HG03039 (cell line): Measurements from ENCODE around the gene AXIN1.

Source experiments
- ATAC-seq: cut with Tn5 transposase; IDR thresholded peaks from one replicate; pipeline ENCODE4 v1.9.1; 2021; ENCODE audit warnings: mild to moderate bottlenecking, moderate library complexity; ENCODE audit not compliant: unreplicated experiment

The AXIN1 gene

GRCh38 chr16:253833-254232 is 98.7 kb downstream of the AXIN1 start:
- no peak for ATAC-seq

- no peak for ATAC-seq
Measured at GRCh38 chr16:252366-253337, 99.9 kb downstream of the AXIN1 start.

- no peak for ATAC-seq
Measured at GRCh38 chr16:249431-249830, 103.1 kb downstream of the AXIN1 start.

GRCh38 chr16:247027-247426 is 105.5 kb downstream of the AXIN1 start:
- no peak for ATAC-seq

GRCh38 chr16:245105-245504 is 107.4 kb downstream of the AXIN1 start:
- no peak for ATAC-seq

- no peak for ATAC-seq
Measured at GRCh38 chr16:243348-243747, 109.2 kb downstream of the AXIN1 start.

- no peak for ATAC-seq
Measured at GRCh38 chr16:242281-242680, 110.2 kb downstream of the AXIN1 start.

- ATAC-seq, result no peak
Measured at GRCh38 chr16:240559-240958, 112.0 kb downstream of the AXIN1 start.

GRCh38 chr16:239948-240277 is 112.6 kb downstream of the AXIN1 start:
- ATAC-seq, result no peak
